SK-N-SH (cell line): Measurements from ENCODE around the gene SRD5A2. TPM values are rescaled to one million over a fixed set of nuclear protein-coding genes. Genes with fewer than 3 reads are reported as not detected.

Experiments
- CTCF ChIA-PET: fragments of 300-600, 350-600 bp; formaldehyde crosslinking; extraction: SDS; loops from one replicate; lab custom pipeline; 2021; lab: Yijun Ruan, JAX
- POLR2A ChIA-PET: fragments of 350-600 bp; sonication (Branson Sonifier 250); formaldehyde crosslinking; extraction: SDS; loops from one replicate; lab custom pipeline; 2020; ENCODE audit warnings: antibody characterized with exemption, inconsistent platforms; lab: Yijun Ruan, JAX
- DNase-seq: peaks from one replicate; pipeline ENCODE4 v3.0.0; 2012
- H2AFZ ChIP-seq: fragments of 200-600 bp; sonication (generic); 2 replicates; pipeline ENCODE4 v1.8.1; 2016; ENCODE audit warnings: antibody characterized with exemption, mild to moderate bottlenecking, low read depth
- H3F3A ChIP-seq: fragments of 200-600 bp; sonication (generic); replicated peaks from 2 replicates; pipeline ENCODE3; 2016; ENCODE audit warnings: antibody characterized with exemption, mild to moderate bottlenecking; ENCODE audit not compliant: insufficient read depth
- H3K27ac ChIP-seq, 2 experiments: fragments of 200-500 bp in 1 of 2; fragments of 200-600 bp in 1 of 2; sonication (Bioruptor generic) in 1 of 2; sonication (generic), shearing (Covaris generic) in 1 of 2; 2 replicates each; pipeline versions ENCODE4 v1.5.1 to v1.6.1; 2014 to 2016; ENCODE audit warnings: low read depth in 2 of 2, inconsistent platforms in 1 of 2, low read length in 1 of 2, mild to moderate bottlenecking in 1 of 2, mixed read lengths in 1 of 2
- H3K27me3 ChIP-seq: fragments of 200-600 bp; sonication (generic), shearing (Covaris generic); 2 replicates; pipeline ENCODE4 v1.6.1; 2016; ENCODE audit warnings: mixed run types; ENCODE audit not compliant: insufficient read depth
- H3K36me3 ChIP-seq, 2 experiments: fragments of 200-500 bp in 1 of 2; fragments of 200-600 bp in 1 of 2; sonication (Bioruptor generic) in 1 of 2; sonication (generic) in 1 of 2; replicated peaks in 1 of 2; 2 replicates each; pipeline versions ENCODE3 to v1.5.1; 2014 to 2016; ENCODE audit warnings: low read length in 1 of 2, mild to moderate bottlenecking in 1 of 2; ENCODE audit not compliant: insufficient read depth in 2 of 2, control insufficient read depth in 1 of 2
- H3K4me1 ChIP-seq, 2 experiments: fragments of 200-500 bp in 1 of 2; fragments of 200-600 bp in 1 of 2; sonication (Bioruptor generic) in 1 of 2; sonication (generic), shearing (Covaris generic) in 1 of 2; 2 replicates each; pipeline versions ENCODE4 v1.5.1 to v1.6.1; 2014 to 2016; ENCODE audit warnings: low read depth in 1 of 2, low read length in 1 of 2, mixed run types in 1 of 2; ENCODE audit not compliant: insufficient read depth in 2 of 2, control insufficient read depth in 1 of 2
- H3K4me2 ChIP-seq: fragments of 200-600 bp; sonication (generic), shearing (Covaris generic); 2 replicates; pipeline ENCODE4 v1.6.1; 2017; ENCODE audit warnings: mixed run types
- H3K4me3 ChIP-seq, 2 experiments: fragments of 200-500 bp in 1 of 2; fragments of 200-600 bp in 1 of 2; sonication (Bioruptor generic) in 1 of 2; sonication (generic), shearing (Covaris generic) in 1 of 2; 2 replicates each; pipeline versions ENCODE4 v1.5.1 to v1.8.1; 2014 to 2016; ENCODE audit warnings: low read depth in 2 of 2, inconsistent platforms in 1 of 2, low read length in 1 of 2, mild to moderate bottlenecking in 1 of 2, mixed read lengths in 1 of 2, moderate library complexity in 1 of 2
- H3K79me2 ChIP-seq: fragments of 200-600 bp; sonication (generic); 2 replicates; pipeline ENCODE4 v1.8.1; 2017; ENCODE audit warnings: mild to moderate bottlenecking; ENCODE audit not compliant: insufficient read depth
- H3K9ac ChIP-seq: fragments of 200-600 bp; sonication (generic); 2 replicates; pipeline ENCODE4 v1.6.1; 2017; ENCODE audit warnings: mixed run types
- H3K9me2 ChIP-seq: fragments of 200-600 bp; sonication (generic); 2 replicates; pipeline ENCODE4 v1.6.1; 2017; ENCODE audit warnings: mixed run types
- H3K9me3 ChIP-seq: fragments of 200-600 bp; sonication (generic); 2 replicates; pipeline ENCODE4 v1.6.1; 2017; ENCODE audit warnings: mixed run types, mild to moderate bottlenecking, moderate library complexity
- H4K20me1 ChIP-seq: fragments of 200-600 bp; sonication (generic); 2 replicates; pipeline ENCODE4 v1.6.1; 2017; ENCODE audit warnings: mild to moderate bottlenecking, mixed run types; ENCODE audit not compliant: insufficient read depth
- CHD2 ChIP-seq: fragments of 150-350 bp; IDR thresholded peaks from 2 replicates; pipeline ENCODE4 v1.6.1; 2018; ENCODE audit warnings: low read length; ENCODE audit not compliant: partially characterized antibody
- ELF1 ChIP-seq: IDR thresholded peaks from 2 replicates; pipeline ENCODE4 v1.4.0; 2012
- EZH2phosphoT487 ChIP-seq: fragments of 200-600 bp; sonication (generic); IDR thresholded peaks from 2 replicates; pipeline ENCODE4 v1.6.1; 2017; ENCODE audit warnings: low read depth, mixed run types, mild to moderate bottlenecking, antibody characterized with exemption, moderate library complexity, borderline replicate concordance
- FOSL2 ChIP-seq: IDR thresholded peaks from 2 replicates; pipeline ENCODE4 v1.4.0; 2012; ENCODE audit warnings: low read depth, mild to moderate bottlenecking, moderate library complexity, borderline replicate concordance
- GABPA ChIP-seq: IDR thresholded peaks from 2 replicates; pipeline ENCODE4 v1.4.0; 2012; ENCODE audit warnings: low read depth, mild to moderate bottlenecking
- JUND ChIP-seq: IDR thresholded peaks from 2 replicates; pipeline ENCODE4 v1.4.0; 2012
- MXI1 ChIP-seq: IDR thresholded peaks from 2 replicates; pipeline ENCODE4 v1.6.1; 2012; ENCODE audit warnings: mild to moderate bottlenecking, low read depth, low read length, improper control_type of control experiment
- NFIC ChIP-seq: IDR thresholded peaks from 2 replicates; pipeline ENCODE4 v1.4.0; 2012; ENCODE audit warnings: borderline replicate concordance
- POLR2AphosphoS5 ChIP-seq: IDR thresholded peaks from 2 replicates; pipeline ENCODE4 v1.6.1; 2012; ENCODE audit warnings: low read depth, low read length
- RCOR1 ChIP-seq: fragments of 150-350 bp; IDR thresholded peaks from 2 replicates; pipeline ENCODE4 v1.6.1; 2017; ENCODE audit warnings: antibody characterized with exemption, low read length
- REST ChIP-seq: IDR thresholded peaks from 2 replicates; pipeline ENCODE4 v1.6.1; 2012; ENCODE audit warnings: mild to moderate bottlenecking, low read depth, low read length, moderate library complexity
- RFX5 ChIP-seq: IDR thresholded peaks from 2 replicates; pipeline ENCODE4 v1.6.1; 2012; ENCODE audit warnings: mild to moderate bottlenecking, improper control_type of control experiment, low read length
- RXRA ChIP-seq: IDR thresholded peaks from 2 replicates; pipeline ENCODE4 v1.4.0; 2012; ENCODE audit warnings: low read depth, mild to moderate bottlenecking, borderline replicate concordance
- TAF1 ChIP-seq: IDR thresholded peaks from 2 replicates; pipeline ENCODE4 v1.6.1; 2012; ENCODE audit warnings: low read depth, mild to moderate bottlenecking, low read length, moderate library complexity, borderline replicate concordance
- TEAD4 ChIP-seq: IDR thresholded peaks from 2 replicates; pipeline ENCODE4 v1.4.0; 2012; ENCODE audit warnings: mild to moderate bottlenecking, borderline replicate concordance; ENCODE audit not compliant: insufficient read depth
- WGBS: methylation state at CpG from one replicate; pipeline ENCODE4 v1.1.6; 2017; ENCODE audit warnings: low lambda C conversion rate; 5-methylcytosine and 5-hydroxymethylcytosine counted together
- polyA plus RNA-seq, 3 experiments: library from polyadenylated mRNA; depleted of rRNA; stranded (reverse); fragments of >200 nt; gene quantifications; 2 replicates each; pipeline ENCODE4 v1.2.3, GENCODE V29; 2012
- TF ChIP-seq, protein P1 (sequence below): IDR thresholded peaks from 2 replicates; pipeline ENCODE4; 2012
- TF ChIP-seq, protein P2 (sequence below): fragments of 150-350 bp; IDR thresholded peaks from 2 replicates; pipeline ENCODE4 v1.6.1; 2017; ENCODE audit warnings: antibody characterized with exemption, low read length, low read depth, borderline replicate concordance
- TF ChIP-seq, protein P3 (sequence below): fragments of 200-600 bp; sonication (generic); IDR thresholded peaks from 2 replicates; pipeline ENCODE4 v1.6.1; 2017; ENCODE audit warnings: antibody characterized with exemption, mild to moderate bottlenecking, moderate library complexity

The SRD5A2 gene
- polyA plus RNA-seq, 1 of the 3 experiments (the other 2 are of a cell fraction): not detected

- TF ChIP-seq REST: no peak
- TF ChIP-seq POLR2AphosphoS5: no peak
- no peak for TF ChIP-seq ELF1
Measured at GRCh38 chr2:31539505-31539904, 41.2 kb downstream of the SRD5A2 start (continued).

GRCh38 chr2:31535768-31536167, 45.0 kb downstream of the SRD5A2 start:
- CTCF ChIA-PET: interaction anchor here (1.7 kb wide), 1 partner anchor 12 kb away, joined by 9 read pairs; no protein-coding TSS in a partner anchor
- POLR2A ChIA-PET: no interaction called here
- no peaks in the 10 kb centered on the region for H3K4me1 ChIP-seq
- TF ChIP-seq MXI1 (no peak), REST (no peak), RFX5 (no peak), TEAD4 (no peak), JUND (no peak), RCOR1 (no peak), TAF1 (no peak), EZH2phosphoT487 (no peak), RXRA (no peak), FOSL2 (no peak), NFIC (no peak), GABPA (no peak), CHD2 (no peak)
- TF ChIP-seq, protein P1, sequence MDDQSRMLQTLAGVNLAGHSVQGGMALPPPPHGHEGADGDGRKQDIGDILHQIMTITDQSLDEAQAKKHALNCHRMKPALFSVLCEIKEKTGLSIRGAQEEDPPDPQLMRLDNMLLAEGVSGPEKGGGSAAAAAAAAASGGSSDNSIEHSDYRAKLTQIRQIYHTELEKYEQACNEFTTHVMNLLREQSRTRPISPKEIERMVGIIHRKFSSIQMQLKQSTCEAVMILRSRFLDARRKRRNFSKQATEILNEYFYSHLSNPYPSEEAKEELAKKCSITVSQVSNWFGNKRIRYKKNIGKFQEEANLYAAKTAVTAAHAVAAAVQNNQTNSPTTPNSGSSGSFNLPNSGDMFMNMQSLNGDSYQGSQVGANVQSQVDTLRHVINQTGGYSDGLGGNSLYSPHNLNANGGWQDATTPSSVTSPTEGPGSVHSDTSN: no peak
- TF ChIP-seq, protein P2, sequence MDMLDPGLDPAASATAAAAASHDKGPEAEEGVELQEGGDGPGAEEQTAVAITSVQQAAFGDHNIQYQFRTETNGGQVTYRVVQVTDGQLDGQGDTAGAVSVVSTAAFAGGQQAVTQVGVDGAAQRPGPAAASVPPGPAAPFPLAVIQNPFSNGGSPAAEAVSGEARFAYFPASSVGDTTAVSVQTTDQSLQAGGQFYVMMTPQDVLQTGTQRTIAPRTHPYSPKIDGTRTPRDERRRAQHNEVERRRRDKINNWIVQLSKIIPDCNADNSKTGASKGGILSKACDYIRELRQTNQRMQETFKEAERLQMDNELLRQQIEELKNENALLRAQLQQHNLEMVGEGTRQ: no peak
- TF ChIP-seq, protein P3, sequence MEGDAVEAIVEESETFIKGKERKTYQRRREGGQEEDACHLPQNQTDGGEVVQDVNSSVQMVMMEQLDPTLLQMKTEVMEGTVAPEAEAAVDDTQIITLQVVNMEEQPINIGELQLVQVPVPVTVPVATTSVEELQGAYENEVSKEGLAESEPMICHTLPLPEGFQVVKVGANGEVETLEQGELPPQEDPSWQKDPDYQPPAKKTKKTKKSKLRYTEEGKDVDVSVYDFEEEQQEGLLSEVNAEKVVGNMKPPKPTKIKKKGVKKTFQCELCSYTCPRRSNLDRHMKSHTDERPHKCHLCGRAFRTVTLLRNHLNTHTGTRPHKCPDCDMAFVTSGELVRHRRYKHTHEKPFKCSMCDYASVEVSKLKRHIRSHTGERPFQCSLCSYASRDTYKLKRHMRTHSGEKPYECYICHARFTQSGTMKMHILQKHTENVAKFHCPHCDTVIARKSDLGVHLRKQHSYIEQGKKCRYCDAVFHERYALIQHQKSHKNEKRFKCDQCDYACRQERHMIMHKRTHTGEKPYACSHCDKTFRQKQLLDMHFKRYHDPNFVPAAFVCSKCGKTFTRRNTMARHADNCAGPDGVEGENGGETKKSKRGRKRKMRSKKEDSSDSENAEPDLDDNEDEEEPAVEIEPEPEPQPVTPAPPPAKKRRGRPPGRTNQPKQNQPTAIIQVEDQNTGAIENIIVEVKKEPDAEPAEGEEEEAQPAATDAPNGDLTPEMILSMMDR: no peak
- TF ChIP-seq, all 33 proteins: peak for 0
- H2AFZ ChIP-seq: no peak overlapping the region
- no peaks in the 10 kb centered on the region for H3K9me2 ChIP-seq
- no peak overlapping the region for H3K27ac ChIP-seq
- no peaks in the 10 kb centered on the region for H3K36me3 ChIP-seq
- no peaks in the 10 kb centered on the region for H3F3A ChIP-seq
- H3K4me3 ChIP-seq: no peak overlapping the region
- no peaks in the 10 kb centered on the region for H4K20me1 ChIP-seq
- H3K27me3 ChIP-seq: no peaks in the 10 kb centered on the region; the same call in 1 of the 2 replicates
- WGBS: 5% methylated on average over 2 of the region's 2 CpGs
- DNase-seq: no peak
- no peak overlapping the region for H3K9ac ChIP-seq
- H3K9me3 ChIP-seq: no peaks in the 10 kb centered on the region
- no peaks in the 10 kb centered on the region for H3K79me2 ChIP-seq
- no peak overlapping the region for H3K4me2 ChIP-seq
